ENCODE data around the gene ALX4.

The ALX4 gene

DNA sequence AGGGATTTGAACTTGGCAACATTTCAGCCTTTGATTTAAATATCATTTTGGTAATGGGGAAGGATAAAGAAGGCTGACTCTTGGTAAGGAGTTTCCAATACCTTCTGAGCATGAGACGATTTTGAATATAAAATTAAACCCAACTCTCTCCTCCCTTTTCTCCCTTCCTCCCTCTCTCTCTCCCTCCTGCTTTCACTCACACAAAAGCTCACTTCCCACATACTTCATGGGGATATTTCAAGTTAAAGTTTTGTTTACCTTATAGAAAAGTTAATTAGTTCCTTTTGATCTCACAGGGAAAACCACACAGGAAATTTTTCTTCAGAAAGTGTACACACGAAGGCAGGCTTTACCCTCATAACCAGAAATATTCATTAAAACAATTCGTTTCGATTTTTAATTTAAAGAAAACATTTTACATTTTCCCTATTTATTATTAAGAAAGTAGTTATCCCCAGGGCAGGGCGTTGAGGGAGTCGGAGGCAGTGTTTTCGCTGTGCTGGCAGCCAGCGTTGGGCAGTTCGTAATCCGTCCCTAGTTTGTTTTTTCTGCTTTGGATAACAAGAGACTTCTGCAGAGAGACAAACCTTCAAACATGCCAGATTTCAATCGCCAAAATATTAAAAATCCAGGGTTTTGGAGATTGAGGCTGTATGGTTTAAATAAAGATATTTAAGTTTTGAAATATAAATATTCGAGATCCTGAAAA, 25.3 kb upstream of the ALX4 start:
- no peak for DNase-seq

GRCh38 chr11:44334356-44335004, 24.5 kb upstream of the ALX4 start:
- no peak for DNase-seq

- no peak for DNase-seq
Observed at GRCh38 chr11:44333271-44334218, 23.6 kb upstream of the ALX4 start.

- DNase-seq, result no peak
Observed at GRCh38 chr11:44332665-44333064, 22.7 kb upstream of the ALX4 start.

DNA sequence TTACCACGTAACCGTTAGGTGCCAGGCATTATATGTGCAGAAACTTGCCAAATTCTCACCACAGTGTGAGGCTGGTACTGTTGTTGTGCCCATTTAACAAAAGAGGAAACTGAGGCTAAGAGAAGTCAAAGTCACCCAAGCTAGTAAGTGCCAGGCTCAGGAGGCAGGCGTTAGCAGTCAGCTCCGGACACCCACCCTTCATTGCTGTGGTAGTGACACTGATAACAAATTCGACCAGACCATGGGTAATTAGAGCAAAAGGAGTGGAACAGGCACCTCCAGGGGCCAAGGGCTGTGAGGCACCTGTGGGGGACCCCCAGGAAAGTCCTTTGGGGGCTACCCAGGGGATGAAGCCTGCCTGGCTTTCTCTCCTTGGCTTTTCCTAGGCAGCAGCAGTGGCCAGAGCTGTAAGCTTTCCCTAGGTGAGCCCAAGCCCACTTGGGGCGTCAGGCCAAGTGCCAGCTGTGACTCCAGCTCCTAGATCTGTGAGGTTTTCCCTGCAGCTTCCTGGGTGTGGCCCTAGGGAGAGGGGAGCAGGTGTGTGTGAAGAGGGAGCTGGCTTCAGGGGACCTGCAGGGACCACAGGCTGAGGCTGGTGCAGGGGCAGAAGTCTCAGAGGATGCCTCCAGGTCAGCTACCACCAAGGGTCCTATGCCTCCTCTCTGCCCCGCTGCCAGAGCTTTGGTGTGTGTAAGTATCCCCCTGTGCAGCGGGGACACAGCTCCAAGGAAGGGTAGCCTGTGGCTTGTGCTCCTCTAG, 19.7 kb upstream of the ALX4 start:
- DNase-seq, result no peak

DNA sequence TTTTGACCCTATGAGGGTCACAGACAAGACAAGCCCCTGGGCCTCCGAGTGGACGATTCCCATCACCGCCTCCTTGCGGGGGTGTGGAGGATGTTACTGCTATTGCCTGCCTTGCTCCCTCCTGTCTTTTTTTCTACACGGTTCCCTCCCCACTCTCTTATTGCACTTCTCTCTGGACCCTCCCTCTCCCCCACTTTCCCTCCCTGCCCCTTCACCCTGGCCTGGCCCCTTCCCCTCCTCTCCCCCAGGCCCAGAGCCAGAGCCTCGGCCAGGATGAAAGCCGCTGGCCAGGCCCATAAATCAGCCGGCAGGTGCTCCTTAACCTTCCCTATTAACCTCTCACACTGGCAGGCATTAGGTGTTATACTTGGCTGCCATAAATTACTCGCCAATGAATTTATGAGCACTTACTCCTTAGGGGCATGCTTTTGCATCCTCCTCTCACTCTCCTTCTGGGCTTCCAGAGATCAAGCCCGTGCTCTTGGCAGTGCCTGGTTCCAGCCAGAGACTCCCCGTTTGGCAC, 18.3 kb upstream of the ALX4 start:
- no peak for DNase-seq

GRCh38 chr11:44327730-44328129, 17.8 kb upstream of the ALX4 start:
- DNase-seq, result no peak

- no peak for DNase-seq
Observed at GRCh38 chr11:44326615-44327475, 16.9 kb upstream of the ALX4 start.

DNA sequence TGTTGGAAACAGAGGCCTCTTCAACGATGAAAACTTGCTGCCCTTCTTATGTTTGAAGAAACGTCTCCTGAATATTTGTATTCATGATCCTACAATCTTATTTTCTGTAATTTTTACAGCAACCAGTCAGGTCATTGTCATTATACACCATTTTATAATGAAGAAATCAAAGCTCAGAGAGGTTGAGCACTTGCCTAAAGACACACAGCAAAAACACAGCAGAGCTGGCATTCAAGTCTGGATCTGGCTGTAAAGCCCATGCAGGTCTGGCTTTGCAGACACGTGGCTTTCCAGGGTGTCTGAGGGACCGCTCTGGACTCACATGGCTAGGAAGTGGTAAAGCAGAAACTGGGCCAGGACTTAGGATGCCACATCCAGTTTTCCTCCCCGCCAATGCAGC, 15.8 kb upstream of the ALX4 start:
- no peak for DNase-seq

DNA sequence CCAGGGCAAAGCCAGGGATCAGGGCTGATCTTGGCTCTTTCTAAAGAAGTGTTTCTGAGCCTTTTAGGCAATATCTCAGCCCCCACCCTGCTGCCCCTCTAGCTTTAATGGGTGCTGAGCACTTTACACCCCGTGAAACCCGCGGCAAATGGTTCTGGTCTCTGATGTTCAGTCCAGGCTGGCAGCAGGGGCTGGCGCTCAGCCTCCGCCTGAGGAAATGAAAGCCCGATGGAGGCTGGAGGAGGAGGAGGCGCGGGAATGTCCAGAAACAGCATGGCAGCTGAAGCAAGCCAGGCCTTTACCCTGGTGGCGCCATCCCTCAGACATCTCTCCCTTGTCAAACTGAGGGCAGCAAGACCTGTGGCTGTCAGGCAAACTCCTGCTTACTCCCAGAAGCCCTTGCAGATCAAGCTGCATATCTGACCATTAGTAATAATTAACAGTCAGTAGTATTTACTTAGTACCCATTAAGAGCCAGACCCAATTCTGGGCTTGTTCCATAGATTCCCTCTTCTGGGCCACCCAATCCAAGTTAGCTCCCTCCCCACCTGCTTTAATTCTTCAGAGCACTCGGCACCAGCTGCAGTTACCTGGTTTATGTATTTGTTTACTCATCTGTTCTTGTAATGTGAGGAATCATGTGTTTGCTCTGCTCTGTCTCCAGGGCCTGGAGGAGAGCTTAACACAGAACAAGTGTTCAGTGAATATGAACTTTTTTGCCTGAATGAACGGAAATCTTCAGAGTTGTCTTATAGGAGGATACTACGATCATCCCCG, 15.0 kb upstream of the ALX4 start:
- DNase-seq, result no peak

DNA sequence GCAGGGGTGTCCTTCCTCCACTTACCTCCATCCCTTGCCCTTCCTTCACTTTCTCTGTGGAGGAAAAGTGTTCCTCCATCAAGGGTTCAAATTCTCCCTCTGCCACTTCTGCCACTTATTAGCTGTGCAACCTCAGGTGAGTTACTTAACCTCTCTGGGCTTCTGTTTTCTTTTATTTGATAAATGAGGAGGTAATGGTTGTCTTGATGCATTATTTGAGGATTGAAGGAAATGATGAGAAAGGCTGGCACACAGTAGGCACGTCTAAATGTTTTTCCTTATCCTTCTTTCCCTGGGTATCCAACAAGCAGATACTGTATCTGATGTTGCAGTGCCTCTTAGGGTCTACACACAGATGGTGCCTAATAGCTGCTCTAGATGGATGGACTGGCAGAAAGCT, 14.3 kb upstream of the ALX4 start:
- DNase-seq, result no peak

DNA sequence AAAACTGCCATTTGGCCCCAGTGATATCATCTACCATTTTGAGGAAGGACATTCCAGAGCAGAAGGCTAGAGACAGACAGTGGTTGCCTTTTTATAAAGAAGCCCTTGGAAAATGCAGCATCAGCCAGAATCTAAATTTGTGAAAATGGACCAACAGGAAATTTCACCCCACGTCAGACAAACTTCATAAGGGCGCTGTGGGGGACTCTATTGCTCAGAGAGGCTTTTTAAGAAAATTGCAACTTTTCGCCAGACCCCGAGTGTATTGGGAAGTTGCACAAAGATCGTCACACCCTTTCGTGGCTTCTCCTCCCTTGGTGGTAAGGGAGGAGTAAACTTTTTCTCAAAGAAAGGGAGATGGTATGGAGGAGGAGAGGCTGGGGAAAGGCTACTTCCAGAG, 12.3 kb upstream of the ALX4 start:
- no peak for DNase-seq

GRCh38 chr11:44321059-44321458, 11.1 kb upstream of the ALX4 start:
- no peak for DNase-seq

GRCh38 chr11:44320289-44320973, 10.5 kb upstream of the ALX4 start:
- no peak for DNase-seq

DNA sequence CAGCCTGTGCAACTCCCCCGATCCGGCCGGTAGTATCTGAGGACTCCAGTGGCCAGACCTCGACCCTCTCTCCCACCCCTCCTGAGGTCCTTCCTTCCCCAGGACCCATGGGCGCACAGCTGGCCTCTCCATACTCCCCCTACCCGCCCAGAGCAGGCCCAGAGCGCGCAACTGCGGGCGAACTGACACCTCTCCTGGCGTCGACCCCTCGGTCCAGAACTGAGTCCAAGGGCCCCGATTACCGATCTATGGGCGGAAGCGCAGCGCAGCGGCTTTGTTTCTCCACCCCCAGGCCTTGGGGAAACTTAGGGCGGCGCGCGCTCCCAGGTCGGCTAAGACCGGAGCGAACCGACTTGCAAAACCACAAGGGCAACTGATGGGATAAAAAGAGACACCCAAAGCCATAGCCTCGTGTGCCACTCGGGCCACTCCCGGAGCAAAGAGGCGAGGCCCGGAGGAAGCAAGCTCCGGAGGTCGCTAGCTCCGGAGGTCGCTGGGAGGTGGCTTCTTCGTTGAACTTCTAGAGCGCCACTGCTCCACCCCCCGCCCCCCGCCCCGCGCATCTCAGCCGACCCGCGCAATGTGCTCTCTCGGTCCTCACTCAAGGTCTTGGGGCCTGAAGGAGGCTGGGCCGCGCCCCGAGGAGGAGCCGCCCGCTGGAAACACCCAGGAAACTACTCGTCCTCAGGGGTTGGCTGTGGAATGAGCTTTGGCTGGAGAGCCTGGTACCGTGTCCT, 9.8 kb upstream of the ALX4 start:
- DNase-seq, result no peak

GRCh38 chr11:44319170-44319551, 9.2 kb upstream of the ALX4 start:
- no peak for DNase-seq

GRCh38 chr11:44318369-44318768, 8.4 kb upstream of the ALX4 start:
- DNase-seq, result no peak

DNA sequence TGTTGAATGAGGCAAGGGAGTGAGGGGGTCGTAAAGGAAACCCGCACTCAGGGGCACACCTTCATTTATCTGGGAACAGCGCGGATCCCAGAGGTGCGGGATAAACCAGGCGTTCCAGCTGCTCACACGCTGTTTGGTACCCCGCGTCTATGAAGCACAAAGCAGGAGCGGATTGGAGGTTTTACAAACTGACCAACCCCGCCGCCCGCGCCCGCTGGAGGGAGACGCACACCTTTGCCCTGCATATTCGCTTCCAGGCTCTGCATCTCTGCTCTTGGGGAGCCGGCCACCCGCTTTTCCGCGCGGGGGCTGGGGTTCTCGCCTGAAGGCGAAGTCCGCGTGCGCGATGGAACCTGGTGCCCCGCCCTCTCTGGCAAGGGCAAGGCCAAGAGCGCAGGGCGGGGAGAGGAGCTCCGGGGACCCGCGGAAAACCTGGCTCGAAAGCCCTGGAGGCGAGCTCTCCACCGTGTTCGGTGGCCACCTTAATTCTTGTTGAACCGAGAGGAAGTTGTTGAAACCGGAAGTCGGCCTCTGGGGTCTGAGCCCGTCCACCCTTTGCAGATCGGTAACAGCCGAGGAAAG, 6.8 kb upstream of the ALX4 start:
- DNase-seq, result no peak
